Activated CD8-positive, alpha-beta T cell treated with anti-CD3 and anti-CD28 coated beads, Interleukin-2, amount 10 ng/mL, durations not matched to agents 7 days and 5 days (primary cell): Measurements from ENCODE around the gene RASSF1. TPM values are rescaled to one million over a fixed set of nuclear protein-coding genes. Genes with fewer than 3 reads are reported as not detected.
"Not testable (repeated sequence)": the region's sequence is repeated elsewhere in the genome, so short reads cannot be mapped to it uniquely, and the experiment has no call there.

Experiments
- ATAC-seq: fragments of 150-1000 bp; cut with Tn5 transposase; one replicate; pipeline ENCODE4 v1.10.0; 2021; ENCODE audit warnings: moderate library complexity
- CTCF ChIA-PET: fragments of 350-600 bp; sonication (Branson Sonifier 250); formaldehyde crosslinking; loops from one replicate; lab custom pipeline; 2021; ENCODE audit warnings: antibody characterized with exemption; lab: Charles Lee
- POLR2A ChIA-PET: fragments of 350-600 bp; sonication (Branson Sonifier 250); formaldehyde crosslinking; loops from one replicate; lab custom pipeline; 2021; ENCODE audit warnings: antibody characterized with exemption; lab: Charles Lee
- DNase-seq: peaks from one replicate; pipeline ENCODE4 v3.0.0-alpha.2; 2020
- H3K27ac Mint-ChIP-seq: one replicate; pipeline ENCODE4 v1.8.0; 2021; ENCODE audit warnings: mild to moderate bottlenecking, mixed read lengths
- H3K27me3 Mint-ChIP-seq: one replicate; pipeline ENCODE4 v1.8.0; 2021; ENCODE audit warnings: low read depth, mixed read lengths
- H3K36me3 Mint-ChIP-seq: one replicate; pipeline ENCODE4 v1.8.0; 2021; ENCODE audit warnings: low read depth, mixed read lengths
- H3K4me1 Mint-ChIP-seq: one replicate; pipeline ENCODE4 v1.8.0; 2021; ENCODE audit warnings: low read depth, mixed read lengths
- H3K4me3 Mint-ChIP-seq: one replicate; pipeline ENCODE4 v1.8.0; 2021; ENCODE audit warnings: mild to moderate bottlenecking, mixed read lengths
- H3K9me3 Mint-ChIP-seq: one replicate; pipeline ENCODE4 v1.8.0; 2022; ENCODE audit warnings: mixed read lengths; ENCODE audit not compliant: insufficient read depth
- total RNA-seq, 2 experiments: library from RNA; stranded (reverse); gene quantifications; one replicate each; pipeline ENCODE4 v1.2.3, GENCODE V29; 2021

The RASSF1 gene
- total RNA-seq, 2 experiments from 2014 or later, result 172 to 174 TPM

DNA sequence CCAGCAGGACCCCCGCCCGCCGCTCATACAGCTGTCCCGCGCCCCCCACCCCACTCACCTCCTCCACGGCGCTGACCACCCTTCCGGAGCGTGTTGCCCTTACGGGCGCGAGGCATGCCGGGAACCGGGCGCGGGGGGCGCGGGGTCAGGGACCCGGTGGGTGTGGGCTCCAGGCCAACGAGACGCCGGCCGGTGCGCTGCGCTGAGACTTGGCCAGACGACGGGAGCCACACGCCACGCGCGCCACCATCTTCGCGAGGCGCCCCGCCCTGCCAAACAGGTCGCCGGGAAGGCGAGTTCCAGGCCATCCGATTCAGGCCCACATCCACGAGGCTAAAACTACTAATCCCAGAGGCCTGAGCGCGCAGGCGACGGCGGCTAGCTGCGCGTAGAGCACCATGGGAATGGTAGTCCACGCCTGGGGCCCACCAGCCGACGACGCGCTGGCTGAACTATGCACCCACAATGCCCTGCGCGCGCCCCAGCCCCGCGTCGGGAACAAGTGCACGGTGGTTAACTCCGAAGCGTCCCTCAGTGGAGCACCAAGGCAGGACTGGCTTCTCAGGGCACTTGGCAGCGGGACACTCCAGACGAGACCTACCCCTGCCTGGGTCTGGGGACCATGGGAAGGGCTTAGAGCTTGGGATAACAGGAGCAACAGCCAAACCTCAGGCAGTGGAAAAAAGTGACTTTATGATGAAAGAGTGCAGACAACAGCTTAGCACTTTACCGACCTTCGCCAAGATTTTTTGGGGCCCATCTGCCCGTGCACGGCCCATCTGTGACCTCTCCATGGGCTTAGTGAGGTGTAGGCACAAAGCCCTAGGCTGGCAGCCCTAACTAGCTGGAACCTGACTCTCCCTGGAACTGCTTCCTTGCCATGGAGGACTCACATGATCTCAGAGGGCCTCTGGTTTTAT lies 48.2 kb downstream of the RASSF1 start, which contains the start of gene IFRD2:
TSS of gene IFRD2 (minus strand) at position 271 of the 920 bp plus-strand sequence. CDS start at position 116, 155 bp downstream.
- ATAC-seq (peak; percentile 99), DNase-seq (peak; percentile 98)
- Mint-ChIP-seq H3K27me3 (no peaks in the 10 kb centered on the region), H3K9me3 (no peaks in the 10 kb centered on the region), H3K36me3 (peaks cover 11% of the 10 kb centered on the region), H3K27ac (peak within 1 kb of the TSS; percentile 94), H3K4me3 (peak within 1 kb of the TSS; percentile 88), H3K4me1 (peaks cover 29% of the 10 kb centered on the region)
- POLR2A ChIA-PET, result interaction anchor here (0.6 to 1.8 kb wide), 10 partner anchors 11 to 89 kb away, joined by 3 to 4 read pairs (median 3); partner anchors contain the start of gene HYAL2
- CTCF ChIA-PET, result interaction anchor here (0.7 to 2.2 kb wide), 10 partner anchors 10 to 203 kb away, joined by 3 to 10 read pairs (median 7); partner anchors contain the start of gene RBM5

DNA sequence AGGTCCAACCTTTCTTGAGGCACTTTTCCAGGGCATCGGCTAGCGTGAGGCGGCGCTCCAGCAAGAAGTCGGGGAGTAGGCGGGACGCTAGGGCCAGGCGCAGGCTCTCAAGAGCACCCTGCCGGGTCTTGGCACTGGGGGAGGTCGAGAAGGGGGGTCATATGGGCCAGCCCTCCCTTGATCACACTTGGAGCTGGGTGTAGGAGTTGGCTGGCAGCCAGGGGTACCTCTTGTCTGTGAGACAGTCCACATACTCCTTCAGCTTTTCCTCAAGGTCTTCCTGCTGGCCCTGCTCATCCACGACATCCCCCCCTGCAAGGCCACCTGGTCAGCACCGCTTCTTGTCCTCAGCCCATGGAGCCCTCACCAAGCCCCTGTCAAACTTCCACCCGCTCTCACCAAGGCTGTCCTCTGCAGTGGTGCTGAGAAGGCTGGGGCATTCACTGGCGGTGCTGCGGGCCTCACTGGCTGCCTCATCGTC lies 50.4 kb downstream of the RASSF1 start:
- Mint-ChIP-seq H3K4me3 (peak overlapping the region; percentile 88), H3K4me1 (peaks cover 20% of the 10 kb centered on the region), H3K9me3 (no peaks in the 10 kb centered on the region), H3K27me3 (no peaks in the 10 kb centered on the region), H3K36me3 (peaks cover 11% of the 10 kb centered on the region), H3K27ac (no peak overlapping the region)
- CTCF ChIA-PET, result interaction anchor here (1.6 to 1.8 kb wide), 2 partner anchors 24 to 64 kb away, joined by 3 to 6 read pairs; no protein-coding TSS in a partner anchor
- POLR2A ChIA-PET, result no interaction called here
- ATAC-seq, result no peak
- DNase-seq, result no peak

DNA sequence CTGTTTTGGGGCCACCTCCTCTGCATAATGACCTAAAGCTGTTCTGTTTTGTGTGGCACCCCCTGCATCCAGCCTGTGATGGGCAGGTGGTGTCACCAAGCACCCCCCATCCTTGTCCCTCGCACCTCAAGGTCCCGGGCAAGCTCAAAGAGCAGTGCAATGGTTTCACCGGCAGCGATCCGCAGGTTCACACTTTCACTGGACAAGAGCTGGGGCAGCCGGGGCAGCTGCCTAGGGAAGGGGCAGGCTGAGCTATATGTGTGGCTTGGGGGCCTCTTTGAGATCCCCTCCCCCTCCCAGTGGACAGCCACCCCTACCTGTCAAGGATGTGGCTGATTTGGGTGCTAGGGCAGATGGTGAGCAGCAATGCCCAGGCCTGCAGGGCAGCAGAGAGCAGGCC lies 51.5 kb downstream of the RASSF1 start:
- POLR2A ChIA-PET, result interaction anchor here (1.4 to 2.3 kb wide), 2 partner anchors 10 kb away, joined by 3 to 8 read pairs; partner anchors contain the start of genes HYAL3 and NAA80
- no peak overlapping the region for H3K4me3 Mint-ChIP-seq
- no peak overlapping the region for H3K27ac Mint-ChIP-seq

DNA sequence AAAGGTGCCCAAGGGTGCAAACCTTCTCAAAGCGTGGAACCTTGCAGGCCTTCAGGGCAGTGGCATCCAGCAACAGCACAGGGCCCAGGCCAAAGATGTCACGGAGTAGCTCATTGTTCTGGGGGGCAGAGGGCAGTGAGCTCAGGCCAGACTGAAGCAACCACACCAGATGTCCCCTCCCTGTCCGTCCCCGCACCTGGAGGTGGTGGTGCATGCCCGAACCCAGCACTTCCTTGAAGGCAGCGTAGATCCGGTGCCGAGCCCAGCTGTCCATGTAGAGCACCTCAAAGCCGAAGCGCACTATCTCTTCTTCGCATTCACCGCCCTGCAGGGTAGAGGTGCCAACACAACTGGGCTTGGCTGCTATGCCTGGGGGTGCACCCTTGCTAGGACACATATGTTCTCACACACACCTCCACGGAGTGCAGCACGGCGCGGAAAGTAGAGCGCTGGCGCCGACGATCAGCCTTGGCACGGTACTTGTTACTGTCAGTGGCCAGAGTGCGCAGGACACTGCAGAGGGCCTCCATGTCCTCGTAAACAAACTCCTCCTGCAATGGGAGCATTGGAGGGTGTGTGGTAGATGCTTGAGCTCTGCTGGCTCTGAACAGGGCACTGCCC lies 52.1 kb downstream of the RASSF1 start:
- no peak for DNase-seq
- Mint-ChIP-seq H3K27ac (no peak overlapping the region), H3K27me3 (no peaks in the 10 kb centered on the region), H3K4me1 (peaks cover 20% of the 10 kb centered on the region), H3K36me3 (peaks cover 11% of the 10 kb centered on the region), H3K9me3 (no peaks in the 10 kb centered on the region), H3K4me3 (no peak overlapping the region)
- ChIA-PET CTCF (interaction anchor here (0.7 to 1.2 kb wide), 2 partner anchors 29 to 94 kb away, joined by 3 read pairs; no protein-coding TSS in a partner anchor), POLR2A (interaction anchor here (1.4 to 2.3 kb wide), 2 partner anchors 9 to 10 kb away, joined by 3 to 8 read pairs; partner anchors contain the start of genes HYAL3 and NAA80)
- ATAC-seq, result no peak

More for the DNA sequence above, 51.5 kb downstream of the RASSF1 start:
- CTCF ChIA-PET, result interaction anchor here (0.7 to 1.8 kb wide), 2 partner anchors 28 to 63 kb away, joined by 3 to 6 read pairs; no protein-coding TSS in a partner anchor
- peaks cover 11% of the 10 kb centered on the region for H3K36me3 Mint-ChIP-seq
- no peak for ATAC-seq
- peaks cover 20% of the 10 kb centered on the region for H3K4me1 Mint-ChIP-seq
- no peak for DNase-seq
- H3K9me3 Mint-ChIP-seq, result no peaks in the 10 kb centered on the region
- H3K27me3 Mint-ChIP-seq, result no peaks in the 10 kb centered on the region

DNA sequence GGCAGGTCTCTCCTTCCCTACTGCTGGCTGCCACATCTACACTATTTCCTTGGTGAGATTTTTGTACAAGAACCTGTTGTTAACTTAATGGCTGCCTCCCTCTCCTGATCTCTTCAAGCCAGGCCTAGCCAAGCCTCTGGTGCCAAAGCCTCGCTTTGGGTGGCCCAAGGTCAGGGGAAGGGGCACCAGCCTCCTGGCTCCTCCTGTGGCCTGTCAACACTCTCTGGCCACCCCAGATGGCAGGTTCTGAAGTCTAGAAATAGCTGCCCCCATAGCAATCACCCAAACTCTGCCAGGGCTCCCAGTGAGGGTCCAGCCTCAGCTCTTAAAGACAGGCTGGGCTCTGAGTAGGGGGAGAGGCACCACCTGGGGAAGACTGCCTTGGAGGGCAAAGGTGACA lies 53.4 kb downstream of the RASSF1 start:
- Mint-ChIP-seq H3K36me3 (peaks cover 11% of the 10 kb centered on the region), H3K4me3 (no peak overlapping the region), H3K4me1 (peaks cover 10% of the 10 kb centered on the region), H3K27me3 (no peaks in the 10 kb centered on the region), H3K9me3 (no peaks in the 10 kb centered on the region), H3K27ac (no peak overlapping the region)
- DNase-seq (no peak), ATAC-seq (no peak)
- POLR2A ChIA-PET, result interaction anchor here (2.3 kb wide), 1 partner anchor 12 kb away, joined by 8 read pairs; the partner anchor contains the start of genes HYAL3 and NAA80
- CTCF ChIA-PET, result interaction anchor here (1.2 to 1.3 kb wide), 2 partner anchors 41 to 93 kb away, joined by 3 read pairs; no protein-coding TSS in a partner anchor

DNA sequence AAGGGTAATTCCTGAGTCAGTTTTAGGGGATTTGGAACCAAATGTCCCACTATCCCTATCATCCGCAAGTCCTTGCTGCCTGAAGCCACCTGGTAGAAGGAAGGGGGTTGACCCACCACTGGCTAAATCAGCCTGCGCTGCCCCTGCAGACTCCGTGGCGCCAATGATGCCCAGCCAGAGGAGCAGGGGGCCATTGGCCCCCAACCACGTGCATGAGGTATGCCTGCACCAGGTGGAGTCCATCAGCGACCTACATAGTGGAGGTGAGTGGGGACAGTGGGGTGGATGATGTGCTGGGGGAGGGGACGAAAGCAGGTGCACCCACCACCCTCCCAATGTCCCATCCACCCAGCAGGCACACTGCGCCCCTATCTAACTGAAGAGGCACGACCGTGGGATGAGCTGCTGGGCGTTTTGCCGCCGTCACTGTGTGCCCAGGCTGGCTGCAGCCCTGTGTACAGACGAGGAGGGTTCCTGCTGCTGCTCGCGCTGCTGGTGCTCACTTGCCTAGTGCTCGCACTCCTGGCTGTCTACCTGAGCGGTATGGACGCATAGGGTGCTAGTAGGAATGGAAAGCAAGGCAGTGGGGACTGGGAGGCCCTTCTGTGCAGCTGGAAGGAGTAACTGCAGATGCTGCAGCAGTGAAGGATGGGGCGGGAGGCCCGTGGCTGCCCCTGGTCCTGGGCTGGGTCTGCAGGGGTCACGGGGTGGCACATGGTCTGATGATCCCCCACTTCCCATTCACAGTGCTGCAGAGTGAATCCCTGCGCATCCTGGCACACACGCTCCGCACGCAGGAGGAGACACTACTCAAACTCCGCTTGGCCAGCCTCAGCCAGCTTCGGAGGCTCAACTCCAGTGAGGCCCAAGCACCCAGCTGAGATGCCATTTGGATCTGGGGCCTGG lies 54.1 kb downstream of the RASSF1 start:
- ChIA-PET CTCF (interaction anchor here (1.3 kb wide), 1 partner anchor 40 kb away, joined by 3 read pairs; no protein-coding TSS in a partner anchor), POLR2A (no interaction called here)
- Mint-ChIP-seq H3K4me1 (peaks cover 10% of the 10 kb centered on the region), H3K4me3 (no peak overlapping the region), H3K9me3 (no peaks in the 10 kb centered on the region), H3K27me3 (no peaks in the 10 kb centered on the region), H3K36me3 (peaks cover 11% of the 10 kb centered on the region), H3K27ac (no peak overlapping the region)
- DNase-seq (no peak), ATAC-seq (peak; percentile 9)

DNA sequence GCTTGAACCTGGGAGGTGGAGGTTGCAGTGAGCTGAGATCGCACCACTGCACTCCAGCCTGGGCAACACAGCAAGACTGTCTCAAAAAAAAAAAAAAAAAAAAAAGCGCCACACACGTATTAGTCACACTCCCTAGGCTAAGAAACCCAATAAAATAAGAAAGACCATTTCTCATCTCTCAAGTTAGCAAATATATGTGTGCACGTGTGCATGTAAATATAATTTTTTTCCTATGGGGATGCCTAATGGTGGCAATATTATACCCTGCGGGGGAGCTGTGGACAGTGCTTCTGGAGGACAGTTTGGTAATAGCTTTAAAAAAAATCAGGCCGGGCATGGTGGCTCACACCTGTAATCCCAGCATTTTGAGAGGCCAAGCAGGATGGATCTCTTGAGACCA lies 56.5 kb downstream of the RASSF1 start:
- H3K4me1 Mint-ChIP-seq, DNase-seq, H3K4me3 Mint-ChIP-seq, H3K9me3 Mint-ChIP-seq, H3K36me3 Mint-ChIP-seq, H3K27ac Mint-ChIP-seq, ATAC-seq, H3K27me3 Mint-ChIP-seq, POLR2A ChIA-PET: not testable (repeated sequence)
- CTCF ChIA-PET, result interaction anchor here (1.0 to 2.0 kb wide), 2 partner anchors 37 to 38 kb away, joined by 3 to 6 read pairs; no protein-coding TSS in a partner anchor

Other genes starting within 250 kb of the RASSF1 start
- not detected for gene SEMA3F, start 185.5 kb downstream of the RASSF1 start, total RNA-seq
- gene GNAT1, start 149.2 kb downstream of the RASSF1 start, total RNA-seq, result not detected
- gene SLC38A3, start 135.6 kb downstream of the RASSF1 start, total RNA-seq, result not detected
- 100 to 1,000 TPM; 515 to 531 TPM for gene GNAI2, start 104.6 kb downstream of the RASSF1 start, total RNA-seq
- gene SEMA3B, start 71.7 kb downstream of the RASSF1 start, total RNA-seq, result under 1 TPM; 0.52 to 0.84 TPM
- not detected for gene LSMEM2, start 61.7 kb downstream of the RASSF1 start, total RNA-seq
- 10 to 100 TPM; 81.3 to 85.1 TPM for gene IFRD2, start 48.4 kb downstream of the RASSF1 start, total RNA-seq
- gene HYAL3, start 41.4 kb downstream of the RASSF1 start, total RNA-seq, result 10 to 100 TPM in 1 of 2 experiments, 1 to 10 TPM in 1; 9.7 to 12.7 TPM
- 10 to 100 TPM; 26.8 to 28.5 TPM for gene NAA80, start 41.4 kb downstream of the RASSF1 start, total RNA-seq
- under 1 TPM in 1 of 2 experiments, not detected in 1; 0.16 TPM for gene HYAL1, start 37.3 kb downstream of the RASSF1 start, total RNA-seq
- gene HYAL2, start 18.1 kb downstream of the RASSF1 start, total RNA-seq, result 1 to 10 TPM; 6.5 to 6.8 TPM
- 10 to 100 TPM; 18.5 to 20.8 TPM for gene TUSC2, start 12.6 kb downstream of the RASSF1 start, total RNA-seq
- 1 to 10 TPM; 5.0 to 5.1 TPM for gene ZMYND10, start 4.9 kb upstream of the RASSF1 start, total RNA-seq
- 10 to 100 TPM; 59.8 to 60.3 TPM for gene NPRL2, start 9.9 kb upstream of the RASSF1 start, total RNA-seq
- gene CYB561D2, start 10.0 kb upstream of the RASSF1 start, total RNA-seq, result 10 to 100 TPM; 42.5 to 43.6 TPM
- gene TMEM115, start 18.7 kb upstream of the RASSF1 start, total RNA-seq, result 10 to 100 TPM; 18.0 to 18.9 TPM
- under 1 TPM; 0.78 to 0.95 TPM for gene CACNA2D2, start 162.8 kb upstream of the RASSF1 start, total RNA-seq
- 10 to 100 TPM; 58.5 to 61.6 TPM for gene C3orf18, start 226.9 kb upstream of the RASSF1 start, total RNA-seq
- gene HEMK1, start 228.7 kb upstream of the RASSF1 start, total RNA-seq, result 10 to 100 TPM; 83.3 to 86.0 TPM